ENCODE results near the gene NRG2. TPM values are rescaled to one million over a fixed set of nuclear protein-coding genes. Genes with fewer than 3 reads are reported as not detected.

Gene NRG2
- total RNA-seq, 1 experiment from 2014 or later, result 0.59 TPM

DNA sequence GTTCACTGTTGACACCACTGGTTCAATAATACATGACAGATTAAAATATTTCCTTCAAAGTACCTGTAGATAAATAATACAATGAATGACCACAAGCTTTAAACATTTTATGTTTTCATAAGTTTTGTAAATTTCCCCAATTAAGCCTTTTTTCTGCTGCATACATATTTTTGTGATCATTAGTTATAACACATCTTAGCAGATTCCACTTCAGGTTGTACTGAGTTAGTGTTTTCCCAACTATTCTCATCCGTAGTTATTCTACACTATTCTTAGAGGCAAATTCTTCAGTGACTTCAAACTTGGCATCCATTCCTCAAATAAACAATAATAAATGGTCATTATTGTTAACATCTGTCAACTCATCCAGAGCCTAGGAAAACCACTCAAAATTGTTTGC is 100.9 kb downstream of the NRG2 start:
- Histone ChIP-seq H3K4me1 (no peaks in the 10 kb centered on the region), H3K4me3 (ENCODE audit: low read depth, low read length) (no peak overlapping the region), H3K36me3 (ENCODE audit: control insufficient read depth, insufficient read depth, low read length) (no peaks in the 10 kb centered on the region), H3K27me3 (replicated peaks; ENCODE audit: control insufficient read depth, insufficient read depth, low read length) (no peaks in the 10 kb centered on the region), H3K9me3 (peaks cover 13% of the 10 kb centered on the region)
- CTCF ChIA-PET, result no interaction called here
- DNase-seq, result no peak
- POLR2A ChIA-PET, result no interaction called here
- intact Hi-C loops (cut with micrococcal nuclease; ENCODE audit: unreplicated experiment), result no loop called here
- H3K4me1 Mint-ChIP-seq (ENCODE audit: low read depth, unreplicated experiment), result no peaks in the 10 kb centered on the region
- no peaks in the 10 kb centered on the region for H3K36me3 Mint-ChIP-seq (ENCODE audit: insufficient read depth, unreplicated experiment)
- H3K9me3 Mint-ChIP-seq (ENCODE audit: unreplicated experiment), result peaks cover 28% of the 10 kb centered on the region
- no peak overlapping the region for H3K4me3 Mint-ChIP-seq (ENCODE audit: unreplicated experiment)
- H3K27ac Mint-ChIP-seq (ENCODE audit: unreplicated experiment), result no peak overlapping the region
- BruUV-seq (replicated peaks), result no TSS peak
- peaks cover 23% of the 10 kb centered on the region for H3K27me3 Mint-ChIP-seq (ENCODE audit: insufficient read depth, unreplicated experiment)
- TF ChIP-seq, protein P1, sequence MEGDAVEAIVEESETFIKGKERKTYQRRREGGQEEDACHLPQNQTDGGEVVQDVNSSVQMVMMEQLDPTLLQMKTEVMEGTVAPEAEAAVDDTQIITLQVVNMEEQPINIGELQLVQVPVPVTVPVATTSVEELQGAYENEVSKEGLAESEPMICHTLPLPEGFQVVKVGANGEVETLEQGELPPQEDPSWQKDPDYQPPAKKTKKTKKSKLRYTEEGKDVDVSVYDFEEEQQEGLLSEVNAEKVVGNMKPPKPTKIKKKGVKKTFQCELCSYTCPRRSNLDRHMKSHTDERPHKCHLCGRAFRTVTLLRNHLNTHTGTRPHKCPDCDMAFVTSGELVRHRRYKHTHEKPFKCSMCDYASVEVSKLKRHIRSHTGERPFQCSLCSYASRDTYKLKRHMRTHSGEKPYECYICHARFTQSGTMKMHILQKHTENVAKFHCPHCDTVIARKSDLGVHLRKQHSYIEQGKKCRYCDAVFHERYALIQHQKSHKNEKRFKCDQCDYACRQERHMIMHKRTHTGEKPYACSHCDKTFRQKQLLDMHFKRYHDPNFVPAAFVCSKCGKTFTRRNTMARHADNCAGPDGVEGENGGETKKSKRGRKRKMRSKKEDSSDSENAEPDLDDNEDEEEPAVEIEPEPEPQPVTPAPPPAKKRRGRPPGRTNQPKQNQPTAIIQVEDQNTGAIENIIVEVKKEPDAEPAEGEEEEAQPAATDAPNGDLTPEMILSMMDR (IDR thresholded peaks at IDR 0.05; ENCODE audit: insufficient read depth in 1 of 2, low read depth in 1 of 2, low read length in 1 of 2, severe bottlenecking in 1 of 2, unreplicated experiment in 1 of 2), result no peak

DNA sequence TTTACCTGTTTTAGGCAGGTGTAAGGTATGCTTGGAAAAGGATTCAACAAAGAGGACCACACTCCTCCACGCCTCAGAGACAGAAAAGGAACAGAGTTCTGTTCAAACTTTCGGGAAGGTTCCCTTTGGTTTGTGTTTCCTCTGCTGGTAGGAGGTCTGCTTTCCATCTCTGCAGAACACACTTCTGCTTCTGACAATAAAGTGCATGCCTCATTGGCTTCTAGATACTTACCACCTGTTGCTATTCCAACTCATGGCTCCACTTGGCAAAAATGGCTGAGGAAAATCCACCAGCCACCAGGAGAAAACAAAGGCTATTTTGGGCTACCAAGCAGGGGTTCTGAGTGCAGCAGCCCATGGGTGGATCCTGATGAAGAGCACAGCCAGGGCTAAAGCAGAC is 112.7 kb downstream of the NRG2 start:
- intact Hi-C loops (cut with micrococcal nuclease; ENCODE audit: unreplicated experiment), result no loop called here
- Histone ChIP-seq H3K4me3 (ENCODE audit: low read depth, low read length) (no peak overlapping the region), H3K4me1 (no peaks in the 10 kb centered on the region), H3K9me3 (no peaks in the 10 kb centered on the region; the same call in 1 of the 2 replicates), H3K36me3 (ENCODE audit: control insufficient read depth, insufficient read depth, low read length) (no peaks in the 10 kb centered on the region), H3K27me3 (replicated peaks; ENCODE audit: control insufficient read depth, insufficient read depth, low read length) (no peaks in the 10 kb centered on the region)
- DNase-seq, result no peak
- ChIA-PET CTCF (no interaction called here), POLR2A (no interaction called here)
- H3K27ac Mint-ChIP-seq (ENCODE audit: unreplicated experiment), result no peak overlapping the region
- H3K27me3 Mint-ChIP-seq (ENCODE audit: insufficient read depth, unreplicated experiment), result peaks cover 28% of the 10 kb centered on the region
- no peaks in the 10 kb centered on the region for H3K36me3 Mint-ChIP-seq (ENCODE audit: insufficient read depth, unreplicated experiment)
- no peaks in the 10 kb centered on the region for H3K9me3 Mint-ChIP-seq (ENCODE audit: unreplicated experiment)
- TF ChIP-seq, protein P1 (IDR thresholded peaks at IDR 0.05; ENCODE audit: insufficient read depth in 1 of 2, low read depth in 1 of 2, low read length in 1 of 2, severe bottlenecking in 1 of 2, unreplicated experiment in 1 of 2), result no peak
- H3K4me3 Mint-ChIP-seq (ENCODE audit: unreplicated experiment), result no peak overlapping the region
- no peaks in the 10 kb centered on the region for H3K4me1 Mint-ChIP-seq (ENCODE audit: low read depth, unreplicated experiment)
- BruUV-seq (replicated peaks), result no TSS peak

DNA sequence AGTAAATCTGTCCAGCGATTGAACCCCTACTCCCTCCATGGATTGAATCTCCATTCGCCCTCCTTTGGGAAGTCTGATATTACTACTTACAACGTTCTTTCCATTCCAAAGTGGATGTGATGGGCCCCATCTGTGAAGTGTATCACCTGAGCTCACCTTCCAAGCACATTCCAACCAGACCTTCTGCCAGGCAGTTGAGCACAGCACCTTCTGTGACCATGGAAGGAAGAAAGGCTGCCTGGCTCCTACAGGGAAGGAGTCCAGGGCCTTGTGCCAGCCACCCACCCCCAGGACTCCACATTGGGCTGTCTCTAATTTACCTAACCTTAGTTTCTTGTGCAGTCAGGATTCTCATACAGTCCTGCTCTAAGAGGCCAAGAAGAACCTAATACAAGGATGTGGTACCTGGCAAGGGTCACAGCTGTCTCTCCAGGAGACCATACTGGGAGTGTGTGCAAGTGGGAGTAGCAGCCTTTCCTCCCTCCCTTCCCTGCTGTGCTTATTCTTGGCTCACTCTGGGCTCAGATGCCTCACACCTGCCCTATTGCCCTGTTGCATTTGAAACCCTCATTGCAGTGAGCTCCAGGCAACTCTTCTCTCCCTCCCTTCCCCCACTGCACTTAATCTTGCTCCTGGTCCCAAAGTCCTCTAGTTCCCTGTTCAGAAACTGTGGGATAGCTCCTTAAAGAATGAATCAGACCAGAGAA is 116.1 kb downstream of the NRG2 start:
- DNase-seq, result no peak
- Mint-ChIP-seq H3K9me3 (ENCODE audit: unreplicated experiment) (no peaks in the 10 kb centered on the region), H3K4me1 (ENCODE audit: low read depth, unreplicated experiment) (no peaks in the 10 kb centered on the region), H3K36me3 (ENCODE audit: insufficient read depth, unreplicated experiment) (no peaks in the 10 kb centered on the region), H3K27ac (ENCODE audit: unreplicated experiment) (no peak overlapping the region), H3K27me3 (ENCODE audit: insufficient read depth, unreplicated experiment) (peaks cover 23% of the 10 kb centered on the region), H3K4me3 (ENCODE audit: unreplicated experiment) (no peak overlapping the region)
- TF ChIP-seq, protein P1 (IDR thresholded peaks at IDR 0.05; ENCODE audit: insufficient read depth in 1 of 2, low read depth in 1 of 2, low read length in 1 of 2, severe bottlenecking in 1 of 2, unreplicated experiment in 1 of 2), result no peak
- no peak overlapping the region for H3K4me3 ChIP-seq (ENCODE audit: low read depth, low read length)
- BruUV-seq (replicated peaks), result no TSS peak
- H3K9me3 ChIP-seq, result no peaks in the 10 kb centered on the region
- ChIA-PET POLR2A (no interaction called here), CTCF (no interaction called here)
- intact Hi-C loops (cut with micrococcal nuclease; ENCODE audit: unreplicated experiment), result no loop called here
- H3K4me1 ChIP-seq, result no peaks in the 10 kb centered on the region
- no peaks in the 10 kb centered on the region for H3K27me3 ChIP-seq (replicated peaks; ENCODE audit: control insufficient read depth, insufficient read depth, low read length)
- no peaks in the 10 kb centered on the region for H3K36me3 ChIP-seq (ENCODE audit: control insufficient read depth, insufficient read depth, low read length)

All from Caco-2 (cell line).